K562 (cell line): ENCODE results near the gene IL25. TPM values are rescaled to one million over a fixed set of nuclear protein-coding genes. Genes with fewer than 3 reads are reported as not detected.

Experiments used
- ATAC-seq: fragments of 200-7000 bp; cut with Tn5 transposase; 3 replicates; pipeline ENCODE4 v1.9.1; 2020; ENCODE audit warnings: moderate library complexity
- BruUV-seq: library from RNA; stranded (reverse); fragments of 400-500 nt; replicated peaks from 2 replicates; lab custom pipeline; 2021; lab: Mats Ljungman, UMichigan
- CTCF ChIA-PET: fragments of 300-600 bp; formaldehyde crosslinking; extraction: SDS; loops from one replicate; lab custom pipeline; 2021; ENCODE audit warnings: low intra/inter-chr PET ratio; lab: Yijun Ruan, JAX
- POLR2A ChIA-PET: fragments of 300-600, 350-650 bp; sonication (Branson Sonifier 250); formaldehyde crosslinking; extraction: SDS; loops from one replicate; lab custom pipeline; 2021; ENCODE audit warnings: antibody characterized with exemption, inconsistent platforms; lab: Yijun Ruan, JAX
- DNase-seq, 4 experiments: peaks; one replicate each; pipeline versions ENCODE4 v3.0.0 to v3.0.0-alpha.2; 2011 to 2018; ENCODE audit warnings: low spot score in 3 of 4, mixed read lengths in 3 of 4; ENCODE audit errors: extremely low read depth in 1 of 4
- FAIRE-seq: peaks from 2 replicates; lab custom pipeline; 2011; peaks lifted over from hg19 to GRCh38; lab: Jason Lieb, UNC
- H2AFZ ChIP-seq: 2 replicates; pipeline ENCODE4 v1.6.0; 2011; ENCODE audit warnings: low read depth, low read length, control low read depth, inconsistent platforms
- H3K27ac ChIP-seq: fragments of 200-600 bp; 3 replicates; pipeline ENCODE4 v1.8.0; 2011; ENCODE audit warnings: low read depth, mild to moderate bottlenecking, control low read depth, inconsistent platforms, low read length, moderate library complexity, mixed read lengths; ENCODE audit errors: extremely low read depth
- H3K27me3 ChIP-seq, 2 experiments: fragments of 300-600 bp in 1 of 2; 2 replicates in 1 of 2; 3 replicates in 1 of 2; pipeline versions ENCODE4 v1.6.0 to v1.8.0; 2011; ENCODE audit warnings: inconsistent platforms in 2 of 2, low read length in 2 of 2, mild to moderate bottlenecking in 1 of 2, mixed read lengths in 1 of 2, moderate library complexity in 1 of 2; ENCODE audit not compliant: control insufficient read depth in 2 of 2, insufficient read depth in 2 of 2
- H3K36me3 ChIP-seq: fragments of 300-600 bp; 3 replicates; pipeline ENCODE4 v1.8.0; 2011; ENCODE audit warnings: mild to moderate bottlenecking, low read length, inconsistent platforms; ENCODE audit not compliant: control insufficient read depth, insufficient read depth
- H3K4me1 ChIP-seq, 2 experiments: fragments of 200-600 bp in 1 of 2; replicated peaks in 1 of 2; 2 replicates in 1 of 2; 3 replicates in 1 of 2; pipeline versions ENCODE4 v1.5.1 to v1.8.0; 2011; ENCODE audit warnings: inconsistent platforms in 2 of 2, low read length in 2 of 2, mild to moderate bottlenecking in 1 of 2, mixed read lengths in 1 of 2, moderate library complexity in 1 of 2; ENCODE audit not compliant: control insufficient read depth in 2 of 2, insufficient read depth in 2 of 2
- H3K4me2 ChIP-seq: 2 replicates; pipeline ENCODE4 v1.6.1; 2011; ENCODE audit warnings: low read length, control low read depth, inconsistent platforms, mixed read lengths; ENCODE audit not compliant: insufficient read depth
- H3K4me3 ChIP-seq: fragments of 200-600 bp; sonication (generic), shearing (Covaris generic); 2 replicates; pipeline ENCODE4 v1.5.1; 2016; ENCODE audit warnings: control low read depth, inconsistent platforms
- H3K79me2 ChIP-seq: fragments of 200-600 bp; 3 replicates; pipeline ENCODE4 v1.8.0; 2011; ENCODE audit warnings: low read length, inconsistent platforms; ENCODE audit not compliant: control insufficient read depth, insufficient read depth
- H3K9ac ChIP-seq, 2 experiments: 2 replicates each; pipeline versions ENCODE4 v1.6.0 to v1.6.1; 2011; ENCODE audit warnings: low read depth in 2 of 2, low read length in 2 of 2, control low read depth in 1 of 2, inconsistent platforms in 1 of 2, mild to moderate bottlenecking in 1 of 2, mixed read lengths in 1 of 2; ENCODE audit not compliant: insufficient read depth in 1 of 2
- H3K9me1 ChIP-seq: one replicate; pipeline ENCODE4 v1.6.0; 2011; ENCODE audit warnings: inconsistent platforms, mild to moderate bottlenecking, low read length, moderate library complexity; ENCODE audit not compliant: control insufficient read depth, insufficient read depth
- H3K9me3 ChIP-seq: replicated peaks from 2 replicates; pipeline ENCODE4 v1.5.1; 2011; ENCODE audit warnings: low read depth, low read length, inconsistent platforms; ENCODE audit not compliant: control insufficient read depth, insufficient read depth
- H4K20me1 ChIP-seq: replicated peaks from 2 replicates; pipeline ENCODE4 v1.6.1; 2011; ENCODE audit warnings: low read length, inconsistent platforms, mixed read lengths; ENCODE audit not compliant: control insufficient read depth, insufficient read depth
- BRCA1 ChIP-seq, 2 experiments: fragments of 450-650 bp in 1 of 2; sonication (generic) in 1 of 2; formaldehyde crosslinking in 1 of 2; IDR thresholded peaks; 2 replicates each; pipeline versions ENCODE4 v1.5.0 to v1.6.1; 2017 to 2020; ENCODE audit warnings: mild to moderate bottlenecking in 1 of 2, missing genetic modification reagents in 1 of 2
- HDAC8 ChIP-seq: fragments of 450-650 bp; IDR thresholded peaks from 2 replicates; pipeline ENCODE4 v1.6.1; 2016; ENCODE audit warnings: mild to moderate bottlenecking, missing genetic modification characterization, moderate library complexity, missing compliant biosample characterization
- MYBL2 ChIP-seq, 2 experiments: fragments of 450-650 bp in 1 of 2; sonication (generic) in 1 of 2; formaldehyde crosslinking in 1 of 2; IDR thresholded peaks; 2 replicates each; pipeline versions ENCODE4 v1.6.1 to v1.8.1; 2017 to 2022; ENCODE audit warnings: borderline replicate concordance in 1 of 2, inconsistent platforms in 1 of 2, low read depth in 1 of 2, mild to moderate bottlenecking in 1 of 2, missing genetic modification reagents in 1 of 2, moderate library complexity in 1 of 2
- PTTG1 ChIP-seq: fragments of 450-650 bp; IDR thresholded peaks from 2 replicates; pipeline ENCODE4 v1.6.1; 2016; ENCODE audit warnings: low read depth, mild to moderate bottlenecking, missing genetic modification characterization, missing compliant biosample characterization
- RAD51 ChIP-seq: fragments of 450-650 bp; IDR thresholded peaks from 2 replicates; pipeline ENCODE4 v1.7.1; 2016; ENCODE audit warnings: low read depth, mild to moderate bottlenecking, borderline replicate concordance
- ZNF766 ChIP-seq: fragments of 200-800 bp; sonication (Bioruptor generic); conservative IDR thresholded peaks from 2 replicates; pipeline ENCODE4 v1.6.1; 2016; ENCODE audit warnings: missing genetic modification characterization, missing compliant biosample characterization
- whole genome bisulfite sequencing: fragments of 100-300 bp; shearing (Covaris generic); methylation state at CpG from one replicate; pipeline ENCODE4 v1.1.6; 2016; ENCODE audit warnings: low coverage, mixed read lengths; ENCODE audit not compliant: insufficient coverage; ENCODE audit errors: missing lambda C conversion rate; 5-methylcytosine and 5-hydroxymethylcytosine counted together
- in situ Hi-C: fragments of 300-500 bp; cut with MboI; formaldehyde crosslinking; loops from 4 replicates; pipeline ENCODE4 v1.15.0; 2018; ENCODE audit warnings: inconsistent platforms, mixed read lengths
- intact Hi-C: fragments of 100-400 bp; cut with micrococcal nuclease; formaldehyde crosslinking; loops from 2 replicates; pipeline ENCODE4 v1.14.2; 2022
- polyA plus RNA-seq, 8 experiments: library from polyadenylated mRNA; depleted of rRNA in 4 of 8; stranded (reverse) in 5 of 8; unstranded in 3 of 8; fragments of >200 nt; fragmentation: Nextera tagmentation in 2 of 8; fragmentation: Illumina TruSeq in 1 of 8; extraction: Ambion mirVana in 2 of 8; extraction: Trizol in 1 of 8; gene quantifications; 2 replicates each; pipeline versions ENCODE4 v1.2.1 to v1.2.3, GENCODE V29; 2011 to 2014; ENCODE audit warnings: inconsistent platforms in 1 of 8, missing spikeins in 1 of 8
- total RNA-seq, 7 experiments: library from RNA; depleted of rRNA in 6 of 7; stranded (reverse); fragments of >200 nt in 6 of 7; fragmentation: Illumina TruSeq in 2 of 7; extraction: Trizol in 2 of 7; gene quantifications; 2 replicates each; pipeline versions ENCODE4 v1.2.1 to v1.2.3, GENCODE V29; 2011 to 2021; ENCODE audit warnings: low replicate concordance in 1 of 7
- TF ChIP-seq, protein P1 (sequence below): fragments of 450-650 bp; IDR thresholded peaks from 2 replicates; pipeline ENCODE4 v1.6.1; 2016; ENCODE audit warnings: mild to moderate bottlenecking

Gene IL25
- total and polyA plus RNA-seq, 9 of the 15 experiments (the other 6 are each of a cell fraction or from before 2014, with no cell fraction given): not detected

DNA sequence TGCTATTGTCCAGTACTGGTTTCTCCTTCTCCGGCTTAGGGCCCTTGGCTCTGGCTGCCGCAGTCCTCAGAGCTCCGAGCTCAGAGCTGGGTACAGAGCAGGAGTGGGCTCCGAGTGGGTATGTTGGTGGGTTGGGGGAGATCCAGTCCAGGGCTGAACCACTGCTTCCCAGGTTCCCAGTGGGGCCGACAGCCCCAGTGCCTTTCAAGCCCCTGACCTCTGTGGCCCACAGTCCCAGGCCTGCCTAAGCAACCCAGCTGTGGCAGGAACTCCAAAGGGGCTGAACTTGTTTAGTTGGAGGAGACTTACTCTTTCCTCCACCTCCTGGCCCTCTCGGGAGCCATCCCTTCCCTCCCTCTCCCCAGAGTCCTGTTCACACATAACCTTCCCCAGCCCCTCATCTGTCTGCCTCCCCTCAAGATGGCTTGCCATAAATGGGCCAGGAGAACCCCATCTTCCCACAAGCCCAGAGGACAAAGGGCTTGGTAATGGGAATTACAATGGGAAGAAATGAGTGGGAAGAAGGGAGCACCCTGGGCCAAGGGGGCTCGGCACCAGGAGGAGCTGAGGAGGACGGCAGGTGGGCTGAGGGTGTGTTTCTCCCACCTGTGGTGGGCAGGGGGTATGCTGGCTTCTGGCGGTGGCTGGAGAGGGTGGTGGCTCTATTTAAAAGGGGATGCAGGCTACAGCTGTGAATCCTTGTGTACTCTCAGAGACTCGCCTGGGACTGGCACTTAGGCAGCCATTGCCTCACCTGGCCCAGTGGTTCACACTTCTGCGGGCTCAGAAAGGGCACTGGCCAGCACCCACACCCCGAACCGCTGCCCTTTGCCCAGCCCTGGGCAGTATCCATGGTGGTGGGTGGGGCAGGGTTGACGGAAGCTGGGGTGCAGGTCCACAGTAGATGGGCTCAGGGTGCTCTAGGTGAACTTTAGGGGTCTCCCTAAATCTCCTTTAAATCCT is 39.2 kb downstream of the IL25 start (continued):
- TF ChIP-seq, protein P1, sequence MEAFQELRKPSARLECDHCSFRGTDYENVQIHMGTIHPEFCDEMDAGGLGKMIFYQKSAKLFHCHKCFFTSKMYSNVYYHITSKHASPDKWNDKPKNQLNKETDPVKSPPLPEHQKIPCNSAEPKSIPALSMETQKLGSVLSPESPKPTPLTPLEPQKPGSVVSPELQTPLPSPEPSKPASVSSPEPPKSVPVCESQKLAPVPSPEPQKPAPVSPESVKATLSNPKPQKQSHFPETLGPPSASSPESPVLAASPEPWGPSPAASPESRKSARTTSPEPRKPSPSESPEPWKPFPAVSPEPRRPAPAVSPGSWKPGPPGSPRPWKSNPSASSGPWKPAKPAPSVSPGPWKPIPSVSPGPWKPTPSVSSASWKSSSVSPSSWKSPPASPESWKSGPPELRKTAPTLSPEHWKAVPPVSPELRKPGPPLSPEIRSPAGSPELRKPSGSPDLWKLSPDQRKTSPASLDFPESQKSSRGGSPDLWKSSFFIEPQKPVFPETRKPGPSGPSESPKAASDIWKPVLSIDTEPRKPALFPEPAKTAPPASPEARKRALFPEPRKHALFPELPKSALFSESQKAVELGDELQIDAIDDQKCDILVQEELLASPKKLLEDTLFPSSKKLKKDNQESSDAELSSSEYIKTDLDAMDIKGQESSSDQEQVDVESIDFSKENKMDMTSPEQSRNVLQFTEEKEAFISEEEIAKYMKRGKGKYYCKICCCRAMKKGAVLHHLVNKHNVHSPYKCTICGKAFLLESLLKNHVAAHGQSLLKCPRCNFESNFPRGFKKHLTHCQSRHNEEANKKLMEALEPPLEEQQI: no peak
- TF ChIP-seq BRCA1 (IDR thresholded peaks at IDR 0.05) (no peak), BRCA1 (CRISPR knock-in tag; IDR thresholded peaks at IDR 0.05) (no peak), HDAC8 (tag) (no peak), ZNF766 (CRISPR knock-in tag) (no peak), MYBL2 (IDR thresholded peaks at IDR 0.05; ENCODE audit: low read depth) (no peak), MYBL2 (CRISPR knock-in tag; IDR thresholded peaks at IDR 0.05; ENCODE audit: borderline replicate concordance) (no peak)

DNA sequence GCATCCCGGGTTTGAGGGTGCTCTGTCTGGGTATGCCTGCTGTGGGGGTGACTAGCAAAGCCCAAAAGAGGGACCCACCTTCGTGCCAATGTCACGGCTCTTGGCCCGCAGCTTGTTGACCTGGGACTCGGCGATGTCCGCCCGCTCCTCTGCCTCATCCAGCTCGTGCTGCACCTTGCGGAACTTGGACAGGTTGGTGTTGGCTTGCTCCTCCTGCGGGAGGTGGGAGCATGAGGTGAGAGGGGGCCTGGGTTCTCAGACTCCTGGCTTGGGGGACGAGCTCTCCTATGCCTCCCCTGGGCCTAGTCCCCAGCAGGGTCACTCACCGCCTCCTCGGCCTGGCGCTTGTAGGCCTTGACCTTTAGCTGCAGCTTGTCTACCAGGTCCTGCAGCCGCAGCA is 41.1 kb downstream of the IL25 start:
- Histone ChIP-seq H3K9me1 (no peaks in the 10 kb centered on the region), H3K4me2 (no peak overlapping the region), H4K20me1 (no peaks in the 10 kb centered on the region), H3K4me1 (no peaks in the 10 kb centered on the region), H3K27ac (no peak overlapping the region), H3K36me3 (no peaks in the 10 kb centered on the region), H3K27me3 (peaks cover 23 to 83% of the 10 kb centered on the region in 2 experiments; a peak in 4 of 5 replicates), H2AFZ (no peak overlapping the region), H3K9me3 (no peaks in the 10 kb centered on the region), H3K4me3 (no peak overlapping the region), H3K79me2 (no peaks in the 10 kb centered on the region), H3K9ac (no peak overlapping the region)
- WGBS: 10% methylated on average over 12 of the region's 16 CpGs
- POLR2A ChIA-PET: interaction anchor here (0.9 kb wide), 1 partner anchor 26 kb away, joined by 3 read pairs; no protein-coding TSS in a partner anchor
- CTCF ChIA-PET: no interaction called here
- no peak for TF ChIP-seq RAD51
- no peak for TF ChIP-seq PTTG1
- DNase-seq (no peak), FAIRE-seq (no peak), ATAC-seq (no peak)
- BruUV-seq: no TSS peak
- intact Hi-C loops (no loop called here), in situ Hi-C loops (no loop called here)
